MM.1S (cell line): ENCODE results near the gene SH3PXD2A.

ENCODE experiments used
- DNase-seq: peaks from one replicate; pipeline ENCODE4 v3.0.0-alpha.2; 2015
- H2AFZ ChIP-seq: fragments of 300-600 bp; sonication (generic); 2 replicates; pipeline ENCODE4 v1.6.0; 2016; ENCODE audit warnings: antibody characterized with exemption, low read length
- H3F3A ChIP-seq: fragments of 300-600 bp; sonication (generic); 2 replicates; pipeline ENCODE4 v1.6.1; 2016; ENCODE audit warnings: mild to moderate bottlenecking, antibody characterized with exemption, low read length, moderate library complexity, mixed read lengths; ENCODE audit not compliant: insufficient read depth
- H3K27ac ChIP-seq: fragments of 300-600 bp; sonication (generic); 2 replicates; pipeline ENCODE4 v1.5.1; 2016; ENCODE audit warnings: mild to moderate bottlenecking, low read length
- H3K27me3 ChIP-seq: fragments of 300-600 bp; sonication (generic); replicated peaks from 2 replicates; pipeline ENCODE4 v1.6.0; 2016; ENCODE audit warnings: low read length; ENCODE audit not compliant: insufficient read depth
- H3K36me3 ChIP-seq: fragments of 300-600 bp; sonication (generic); replicated peaks from 2 replicates; pipeline ENCODE4 v1.6.1; 2016; ENCODE audit warnings: mild to moderate bottlenecking, low read length, mixed read lengths; ENCODE audit not compliant: insufficient read depth
- H3K4me1 ChIP-seq: fragments of 300-600 bp; sonication (generic); 2 replicates; pipeline ENCODE4 v1.6.1; 2016; ENCODE audit warnings: low read length, mixed read lengths
- H3K4me2 ChIP-seq: fragments of 300-600 bp; sonication (generic); 2 replicates; pipeline ENCODE4 v1.6.0; 2016; ENCODE audit warnings: low read depth, low read length
- H3K4me3 ChIP-seq: fragments of 300-600 bp; sonication (generic); 2 replicates; pipeline ENCODE4 v1.5.1; 2016; ENCODE audit warnings: low read length, mixed read lengths
- H3K79me2 ChIP-seq: fragments of 300-600 bp; sonication (generic); 2 replicates; pipeline ENCODE4 v1.6.1; 2016; ENCODE audit warnings: mixed run types, low read length, mixed read lengths
- H3K9ac ChIP-seq: fragments of 300-600 bp; sonication (generic); 2 replicates; pipeline ENCODE4 v1.6.1; 2016; ENCODE audit warnings: low read length, mixed read lengths
- H3K9me2 ChIP-seq: fragments of 300-600 bp; sonication (generic); replicated peaks from 2 replicates; pipeline ENCODE4 v1.6.1; 2016; ENCODE audit warnings: mild to moderate bottlenecking, low read length, mixed read lengths; ENCODE audit not compliant: insufficient read depth
- H3K9me3 ChIP-seq: fragments of 300-600 bp; sonication (generic); replicated peaks from 2 replicates; pipeline ENCODE4 v1.6.1; 2016; ENCODE audit warnings: mild to moderate bottlenecking, low read length, mixed read lengths; ENCODE audit not compliant: insufficient read depth
- H4K20me1 ChIP-seq: fragments of 300-600 bp; sonication (generic); 2 replicates; pipeline ENCODE4 v1.6.1; 2016; ENCODE audit warnings: mild to moderate bottlenecking, low read length, moderate library complexity, mixed read lengths; ENCODE audit not compliant: insufficient read depth
- CTCF ChIP-seq: fragments of 300-600 bp; sonication (generic); IDR thresholded peaks from 2 replicates; pipeline ENCODE4 v1.5.1; 2016; ENCODE audit warnings: antibody characterized with exemption, low read length, mixed read lengths
- EZH2 ChIP-seq: fragments of 300-600 bp; sonication (generic); optimal IDR thresholded peaks from 2 replicates; pipeline ENCODE3; 2017; ENCODE audit warnings: low read depth, mild to moderate bottlenecking, antibody characterized with exemption, low read length, mixed read lengths
- EZH2phosphoT487 ChIP-seq: fragments of 300-600 bp; sonication (generic); IDR thresholded peaks from 2 replicates; pipeline ENCODE4 v1.6.1; 2018; ENCODE audit warnings: antibody characterized with exemption, low read length

The SH3PXD2A gene

GRCh38 chr10:103698266-103698665 lies 157.1 kb downstream of the SH3PXD2A start:
- no peak overlapping the region for H3K4me2 ChIP-seq
- no peak overlapping the region for H3K9ac ChIP-seq
- H3F3A ChIP-seq = no peaks in the 10 kb centered on the region
- H3K36me3 ChIP-seq = no peaks in the 10 kb centered on the region
- TF ChIP-seq EZH2phosphoT487 = no peak
- TF ChIP-seq CTCF = no peak
- TF ChIP-seq EZH2 = no peak
- H3K9me2 ChIP-seq = no peaks in the 10 kb centered on the region
- DNase-seq = no peak
- H3K79me2 ChIP-seq = no peaks in the 10 kb centered on the region
- H3K9me3 ChIP-seq = no peaks in the 10 kb centered on the region
- H3K4me1 ChIP-seq = peaks cover 18% of the 10 kb centered on the region
- no peaks in the 10 kb centered on the region for H4K20me1 ChIP-seq
- H3K4me3 ChIP-seq = no peak overlapping the region
- H2AFZ ChIP-seq = no peak overlapping the region
- no peak overlapping the region for H3K27ac ChIP-seq
- H3K27me3 ChIP-seq = no peaks in the 10 kb centered on the region

- H3K4me2 ChIP-seq = no peak overlapping the region
- H4K20me1 ChIP-seq = no peaks in the 10 kb centered on the region
- H3K27ac ChIP-seq = no peak overlapping the region
- no peaks in the 10 kb centered on the region for H3F3A ChIP-seq
- H3K79me2 ChIP-seq = no peaks in the 10 kb centered on the region
- H3K27me3 ChIP-seq = no peaks in the 10 kb centered on the region
- no peaks in the 10 kb centered on the region for H3K9me2 ChIP-seq
- no peak overlapping the region for H3K4me3 ChIP-seq
- H3K9ac ChIP-seq = no peak overlapping the region
- TF ChIP-seq CTCF (no peak), EZH2phosphoT487 (no peak), EZH2 (no peak)
- H3K36me3 ChIP-seq = no peaks in the 10 kb centered on the region
- H2AFZ ChIP-seq = no peak overlapping the region
- peaks cover 18% of the 10 kb centered on the region for H3K4me1 ChIP-seq
- DNase-seq = no peak
- no peaks in the 10 kb centered on the region for H3K9me3 ChIP-seq
These were observed 157.6 kb downstream of the SH3PXD2A start for GRCh38 chr10:103697787-103698186.

GRCh38 chr10:103696411-103697145 lies 158.8 kb downstream of the SH3PXD2A start:
- Histone ChIP-seq H4K20me1 (no peaks in the 10 kb centered on the region), H3F3A (no peaks in the 10 kb centered on the region), H3K27ac (no peak overlapping the region), H2AFZ (peak overlapping the region; percentile 70), H3K79me2 (peaks cover 8% of the 10 kb centered on the region), H3K9me2 (no peaks in the 10 kb centered on the region), H3K9me3 (no peaks in the 10 kb centered on the region), H3K9ac (0 out of 2 replicates have a peak overlapping the region, but pooled peaks have one; percentile 4), H3K4me2 (peak overlapping the region; percentile 73), H3K36me3 (no peaks in the 10 kb centered on the region), H3K4me3 (no peak overlapping the region), H3K27me3 (no peaks in the 10 kb centered on the region), H3K4me1 (peaks cover 21% of the 10 kb centered on the region)
- peak; percentile 73 for DNase-seq
- TF ChIP-seq CTCF (peak; percentile 60), EZH2 (no peak), EZH2phosphoT487 (no peak)
